ENCODE measurements around the gene ARID4A. TPM values are rescaled to one million over a fixed set of nuclear protein-coding genes. Genes with fewer than 3 reads are reported as not detected.
A peak's percentile ranks its signal among the peaks of the same experiment; 100 is the strongest.

Gene ARID4A
- total and polyA plus RNA-seq, 9 of the 15 experiments (the other 6 are each of a cell fraction or from before 2014, with no cell fraction given), result 2.4 to 11.5 (median 8.7) TPM

- TF ChIP-seq CTBP1 (IDR thresholded peaks at IDR 0.05; ENCODE audit: borderline replicate concordance), result peak; percentile 33; the same call in 1 of the 2 replicates
- no peak for TF ChIP-seq RBM14 (IDR thresholded peaks at IDR 0.05; ENCODE audit: borderline replicate concordance, insufficient read depth, low read depth, low read length)
- no peak for TF ChIP-seq BACH1 (tag; IDR thresholded peaks at IDR 0.05)
- no peak for TF ChIP-seq KLF16 (IDR thresholded peaks at IDR 0.05)
- TF ChIP-seq RBBP5 (IDR thresholded peaks at IDR 0.05; ENCODE audit: borderline replicate concordance, insufficient read depth, low read length, poor library complexity, severe bottlenecking), result no peak
- no peak for TF ChIP-seq RHOXF2B (CRISPR knock-in tag; conservative IDR thresholded peaks at IDR 0.05)
- no peak for TF ChIP-seq LEF1 (IDR thresholded peaks at IDR 0.05)
- TF ChIP-seq ZC3H8 (IDR thresholded peaks at IDR 0.05), result no peak
- no peak for TF ChIP-seq KDM5B (IDR thresholded peaks at IDR 0.05; ENCODE audit: insufficient replicate concordance, low read depth, low read length)
- no peak for TF ChIP-seq HNRNPUL1 (IDR thresholded peaks at IDR 0.05; ENCODE audit: low read length)
- no peak for TF ChIP-seq ZBTB34 (CRISPR knock-in tag; IDR thresholded peaks at IDR 0.05)
- TF ChIP-seq HNRNPLL (IDR thresholded peaks at IDR 0.05; ENCODE audit: low read depth, low read length, poor library complexity, severe bottlenecking), result no peak
- no peak for TF ChIP-seq ZBTB5 (IDR thresholded peaks at IDR 0.05)
- no peak for TF ChIP-seq NR1H2 (CRISPR knock-in tag; IDR thresholded peaks at IDR 0.05)
- no peak for TF ChIP-seq GATAD2A (IDR thresholded peaks at IDR 0.05)
- TF ChIP-seq SP1 (CRISPR knock-in tag; IDR thresholded peaks at IDR 0.05), result no peak
- no peak for TF ChIP-seq CHD2 (IDR thresholded peaks at IDR 0.05; ENCODE audit: low read depth, low read length)
- TF ChIP-seq DMBX1 (CRISPR knock-in tag; IDR thresholded peaks at IDR 0.05; ENCODE audit: borderline replicate concordance), result no peak
- no peak for TF ChIP-seq ZNF639 (CRISPR knock-in tag; conservative IDR thresholded peaks at IDR 0.05 in 1 of 2, IDR thresholded peaks at IDR 0.05 in 1 of 2)
- no peak for TF ChIP-seq BMI1 (IDR thresholded peaks at IDR 0.05; ENCODE audit: low read length)
- TF ChIP-seq CHD4 (IDR thresholded peaks at IDR 0.05; ENCODE audit: insufficient read depth, insufficient replicate concordance, low read depth, low read length, poor library complexity, severe bottlenecking), result no peak
- no peak for TF ChIP-seq THAP7 (CRISPR knock-in tag; IDR thresholded peaks at IDR 0.05)
Observed at GRCh38 chr14:58395812-58396788, 97.7 kb downstream of the ARID4A start, which contains the start of gene TOMM20L (continued).
